ENCODE measurements around the gene SLC2A1. TPM values are rescaled to one million over a fixed set of nuclear protein-coding genes. Genes with fewer than 3 reads are reported as not detected.

SLC2A1 gene
- 33.7 and 85.1 TPM in 2 replicates for polyA plus RNA-seq (2014; cell fraction: cytosol; rRNA removed)
- polyA plus RNA-seq (2014; cell fraction: nucleus; rRNA removed) = 30.9 and 37.5 TPM in 2 replicates

- peak; percentile 87 for DNase-seq (ENCODE audit: low spot score)
Measured at GRCh38 chr1:42958488-42959319, at the start of gene SLC2A1. SLC2A1 (minus strand) TSS chr1:42958868; CDS start chr1:42958651, 217 bp downstream.

DNA sequence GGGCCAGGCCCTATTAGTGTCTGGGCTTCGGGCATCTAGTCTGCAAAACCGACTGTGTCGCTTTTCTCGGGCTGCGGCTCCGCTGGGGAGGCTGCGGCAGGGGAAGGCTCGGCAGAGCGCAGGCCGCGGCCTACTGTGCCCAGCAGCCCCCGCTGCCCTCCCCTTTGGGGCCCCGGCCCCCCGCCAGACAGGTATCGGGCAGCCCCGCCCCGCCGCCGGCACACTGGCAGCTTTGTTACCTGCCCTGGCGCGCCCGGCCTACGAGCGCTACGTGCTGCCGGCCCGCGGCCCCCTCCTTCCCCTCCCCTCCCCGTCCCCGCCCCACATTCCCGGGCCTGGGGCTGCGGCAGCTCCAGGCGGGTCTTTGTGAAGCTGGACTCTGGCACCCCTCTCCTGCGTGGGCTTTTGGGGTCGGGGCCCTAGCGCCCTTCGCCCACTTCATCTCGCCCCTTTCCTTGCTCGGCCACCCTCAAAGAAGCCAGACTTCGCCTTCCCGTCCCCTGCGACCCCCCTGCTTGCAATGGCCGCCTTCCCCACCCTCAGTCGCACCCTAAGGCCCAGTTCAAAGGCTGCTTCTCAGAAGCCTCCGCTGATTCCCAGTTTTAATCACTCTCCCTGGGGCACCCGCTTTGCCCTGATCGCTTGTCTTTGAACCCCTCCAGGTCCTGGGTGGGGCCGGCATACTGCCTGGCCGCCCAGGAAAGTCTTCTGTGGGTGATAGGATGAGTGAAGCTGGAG lies 48.9 kb upstream of the SLC2A1 start:
- DNase-seq (ENCODE audit: low spot score) = no peak

GRCh38 chr1:43005460-43006361 lies 47.0 kb upstream of the SLC2A1 start:
- DNase-seq (ENCODE audit: low spot score) = peak; percentile 63

DNA sequence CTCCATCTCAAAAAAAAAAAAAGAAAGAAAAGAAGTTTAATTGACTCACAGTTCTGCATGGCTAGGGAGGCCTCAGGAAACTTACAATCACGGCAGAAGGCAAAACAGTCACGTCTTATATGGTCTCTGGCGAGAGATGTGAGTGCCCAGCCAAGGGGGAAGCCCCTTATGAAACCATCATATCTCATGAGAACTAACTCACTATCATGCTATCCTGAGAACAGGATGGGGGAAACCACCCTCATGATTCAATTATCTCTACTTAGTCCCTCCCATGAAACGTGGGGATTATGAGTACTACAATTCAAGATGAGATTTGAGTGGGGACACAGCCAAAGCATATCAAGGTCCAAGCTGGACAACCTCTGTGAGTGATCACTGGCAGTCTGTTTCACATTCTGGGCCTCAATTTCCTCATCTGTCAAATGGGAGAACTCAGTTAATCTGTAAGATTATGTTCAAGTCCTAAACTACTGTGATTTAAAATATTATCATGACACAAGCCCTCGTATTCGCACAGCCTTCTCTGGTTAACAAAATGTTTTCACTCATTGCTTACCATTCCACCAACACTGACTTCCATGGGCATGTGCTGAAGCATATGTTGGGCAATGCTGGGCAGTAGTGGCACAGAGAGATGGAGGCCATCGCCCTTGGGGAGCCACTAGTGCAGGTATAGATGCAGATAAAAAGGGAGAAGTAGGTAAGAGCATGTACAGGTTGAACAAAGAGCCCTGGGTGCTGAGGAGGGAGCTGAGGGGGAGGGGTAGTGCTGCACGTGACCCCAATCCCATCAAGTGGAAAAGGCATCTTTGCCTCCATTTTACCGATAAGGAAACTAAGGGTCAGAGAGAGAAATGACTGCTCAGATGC lies 46.2 kb upstream of the SLC2A1 start:
- no peak for DNase-seq (ENCODE audit: low spot score)

DNA sequence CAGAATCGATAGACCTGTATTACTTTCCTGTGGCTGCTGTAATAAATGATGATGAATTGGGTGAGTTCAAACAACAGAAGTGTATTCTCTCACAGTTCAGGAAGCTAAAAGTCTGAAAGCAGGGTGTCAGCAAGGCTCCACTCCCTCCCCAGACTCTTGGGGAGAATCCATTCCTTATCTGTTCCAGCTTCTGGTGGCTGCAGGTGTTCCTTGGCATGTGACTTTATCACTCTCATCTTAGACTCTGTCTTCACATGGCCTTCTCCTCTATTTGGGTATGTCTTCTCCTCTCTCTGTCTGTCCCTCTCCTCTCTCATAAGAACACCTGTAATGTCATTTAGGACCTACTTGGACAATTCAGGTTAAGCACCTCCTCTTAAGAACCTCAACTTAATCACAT lies 44.1 kb upstream of the SLC2A1 start:
- DNase-seq (ENCODE audit: low spot score) = no peak

GRCh38 chr1:43002116-43002515 lies 43.4 kb upstream of the SLC2A1 start:
- no peak for DNase-seq (ENCODE audit: low spot score)

DNA sequence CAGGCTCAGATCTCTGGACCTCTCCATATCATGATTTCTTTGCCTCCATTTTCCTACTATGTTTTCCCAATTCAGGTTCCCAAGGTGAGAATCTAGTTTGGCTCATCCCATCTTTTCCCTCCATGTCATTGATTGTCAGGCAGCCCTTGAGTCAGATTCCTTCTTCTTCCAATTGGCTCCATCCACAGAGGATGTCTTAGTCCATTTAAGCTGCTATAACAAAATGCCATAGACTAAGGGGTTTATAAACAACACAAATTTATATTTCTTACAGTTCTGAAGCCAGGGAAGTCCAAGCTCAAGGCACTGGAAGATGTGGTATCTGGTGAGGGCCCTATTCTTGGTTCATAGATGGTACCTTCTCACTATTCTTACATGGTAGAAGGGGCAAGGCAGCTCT lies 42.8 kb upstream of the SLC2A1 start:
- DNase-seq (ENCODE audit: low spot score) = no peak

DNA sequence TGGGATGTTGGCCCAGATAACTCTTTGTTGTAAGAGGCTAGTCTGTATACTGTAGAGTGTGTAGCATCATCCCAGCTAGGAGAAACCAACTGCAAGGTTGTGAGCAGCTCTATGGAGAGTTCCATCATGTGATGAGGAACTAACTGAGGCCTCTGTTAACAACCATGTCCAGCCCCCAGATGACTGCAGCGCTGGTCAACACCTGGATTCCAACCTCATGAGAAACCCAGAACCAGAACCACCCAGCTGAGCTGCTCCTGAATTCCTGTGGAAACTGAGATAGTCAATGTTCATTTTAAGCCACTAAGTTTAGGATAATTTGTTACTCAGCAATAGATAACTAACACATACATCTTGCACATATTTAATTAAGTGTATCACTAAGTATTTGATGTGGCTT lies 41.6 kb upstream of the SLC2A1 start:
- DNase-seq (ENCODE audit: low spot score) = no peak

- DNase-seq (ENCODE audit: low spot score) = no peak
Measured at GRCh38 chr1:42999308-42999707, 40.6 kb upstream of the SLC2A1 start.

GRCh38 chr1:42998386-42998785 lies 39.7 kb upstream of the SLC2A1 start:
- DNase-seq (ENCODE audit: low spot score) = no peak

- no peak for DNase-seq (ENCODE audit: low spot score)
Measured at GRCh38 chr1:42996384-42996970, 37.8 kb upstream of the SLC2A1 start.

- DNase-seq (ENCODE audit: low spot score) = no peak
Measured at GRCh38 chr1:42993502-42994136, 35.0 kb upstream of the SLC2A1 start.

GRCh38 chr1:42992054-42992571 lies 33.4 kb upstream of the SLC2A1 start:
- peak; percentile 52 for DNase-seq (ENCODE audit: low spot score)

- no peak for DNase-seq (ENCODE audit: low spot score)
Measured at GRCh38 chr1:42990757-42991346, 32.2 kb upstream of the SLC2A1 start.

DNA sequence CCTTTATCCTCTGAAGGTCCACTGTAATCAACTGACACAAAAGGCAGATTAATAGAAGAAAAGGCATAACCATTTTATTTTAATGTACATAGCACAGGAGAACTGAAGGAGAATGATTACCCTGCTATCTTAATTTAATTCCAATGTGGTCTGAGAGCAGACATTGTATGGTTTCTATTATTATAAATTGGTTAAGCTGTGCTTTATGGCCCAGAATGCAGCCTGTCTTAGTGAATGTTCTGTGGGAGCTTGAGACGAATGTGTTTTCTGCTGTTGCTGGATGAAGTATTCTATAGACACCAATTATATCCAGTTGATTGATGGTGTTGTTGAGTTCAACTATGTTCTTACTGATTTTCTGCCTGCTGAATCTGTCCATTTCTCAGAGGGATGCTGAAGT lies 25.0 kb upstream of the SLC2A1 start:
- DNase-seq (ENCODE audit: low spot score) = peak; percentile 70

DNA sequence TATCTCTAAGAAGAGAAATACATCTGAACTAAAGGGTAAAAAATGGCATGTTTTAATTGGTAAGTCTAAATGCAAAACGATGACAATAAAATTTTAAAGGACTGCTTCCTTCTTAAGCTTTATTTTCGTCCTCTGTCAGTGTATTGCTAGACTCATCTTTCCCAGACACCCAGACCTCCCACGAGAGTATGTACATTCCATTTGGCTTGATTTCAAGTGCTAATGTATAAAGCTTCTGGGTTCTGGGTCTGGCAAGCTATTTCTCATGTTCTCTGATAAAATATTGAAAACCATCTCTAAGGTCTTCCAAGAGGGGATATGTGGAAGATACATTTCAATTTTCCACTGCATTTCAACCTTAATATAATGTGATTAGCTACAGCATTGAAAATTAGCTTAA lies 24.6 kb upstream of the SLC2A1 start:
- DNase-seq (ENCODE audit: low spot score) = no peak

GRCh38 chr1:42982641-42983040 lies 24.0 kb upstream of the SLC2A1 start:
- DNase-seq (ENCODE audit: low spot score) = no peak

- DNase-seq (ENCODE audit: low spot score) = no peak
Measured at GRCh38 chr1:42981871-42982270, 23.2 kb upstream of the SLC2A1 start.

GRCh38 chr1:42981255-42981805 lies 22.7 kb upstream of the SLC2A1 start:
- DNase-seq (ENCODE audit: low spot score) = no peak
